Stimulated activated CD4-positive, alpha-beta T cell treated with anti-CD3 and anti-CD28 coated beads, Interleukin-4, amount 100 ng/mL, for 24 hours (primary cell): Measurements from ENCODE around the gene DBH.

Experiments
- DNase-seq: peaks from one replicate; pipeline ENCODE4 v3.0.0-alpha.2; 2020

DBH gene

DNA sequence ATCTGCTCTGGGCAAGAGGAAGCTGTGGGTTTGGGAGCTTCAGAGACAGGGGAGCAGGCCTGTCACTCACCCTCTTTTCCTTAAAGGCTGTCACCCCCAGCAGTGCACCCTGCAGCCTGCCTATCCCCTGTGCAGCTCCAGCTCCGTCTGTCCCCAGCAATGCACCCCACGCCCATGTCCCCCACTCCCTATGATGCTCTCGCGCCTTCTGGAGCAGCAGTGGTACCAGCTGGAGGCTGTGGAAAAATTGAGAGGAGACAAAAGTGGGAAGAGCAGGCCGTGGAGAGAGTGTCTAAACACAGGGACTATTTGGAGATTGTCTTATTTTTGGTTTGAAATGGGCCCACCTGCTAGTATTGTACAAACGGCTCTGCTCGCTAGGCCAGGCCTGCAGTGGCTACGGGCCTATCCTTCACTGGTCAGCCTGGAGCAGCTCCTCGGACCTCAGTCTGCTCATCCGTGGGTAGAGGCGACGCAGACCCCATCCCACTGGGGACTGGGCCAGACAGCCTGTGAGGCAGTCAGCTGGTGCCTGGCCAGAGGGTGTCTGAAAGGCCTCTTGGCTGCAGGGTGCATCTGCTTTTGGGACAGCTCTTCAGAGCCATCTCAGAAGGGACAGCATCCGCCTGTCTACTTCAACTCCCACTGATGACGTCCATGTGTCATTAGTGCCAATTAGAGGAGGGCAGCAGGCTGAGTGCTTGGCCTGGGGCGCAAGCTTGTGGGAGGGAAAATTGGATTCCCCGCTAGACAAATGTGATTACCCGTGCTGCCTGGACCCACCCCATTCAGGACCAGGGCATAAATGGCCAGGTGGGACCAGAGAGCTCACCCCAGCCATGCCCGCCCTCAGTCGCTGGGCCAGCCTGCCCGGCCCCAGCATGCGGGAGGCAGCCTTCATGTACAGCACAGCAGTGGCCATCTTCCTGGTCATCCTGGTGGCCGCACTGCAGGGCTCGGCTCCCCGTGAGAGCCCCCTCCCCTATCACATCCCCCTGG is at the start of gene DBH:
DBH (plus strand) TSS at position 831 of the 999 bp plus-strand sequence; CDS start at position 840, 9 bp downstream.
- no peak for DNase-seq

GRCh38 chr9:133587051-133587450 is 49.1 kb upstream of the DBH start:
- DNase-seq = no peak

DNA sequence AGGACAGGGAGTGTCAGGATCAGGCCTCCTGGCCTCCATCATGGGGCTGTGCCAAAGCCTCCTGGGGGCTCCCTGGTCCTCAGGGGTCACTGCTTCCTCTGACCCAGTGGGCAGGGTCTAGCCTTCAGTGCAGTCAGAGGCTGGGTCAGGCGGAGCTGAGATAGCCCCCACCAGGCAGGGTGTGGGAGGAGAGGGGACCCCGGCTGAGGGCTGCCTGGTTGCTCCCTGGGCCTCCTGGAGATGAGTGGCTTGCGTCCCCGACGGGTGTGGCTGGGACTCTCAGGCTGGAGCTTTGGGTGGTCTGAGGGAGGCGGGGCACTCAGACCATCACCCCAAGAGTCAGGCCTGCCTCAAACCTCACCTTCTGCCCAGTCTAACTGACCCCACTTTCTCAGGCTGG is 48.7 kb upstream of the DBH start:
- DNase-seq = no peak

GRCh38 chr9:133589454-133590227 is 46.5 kb upstream of the DBH start:
- peak; percentile 49 for DNase-seq

GRCh38 chr9:133590231-133590855 is 45.8 kb upstream of the DBH start:
- no peak for DNase-seq

DNA sequence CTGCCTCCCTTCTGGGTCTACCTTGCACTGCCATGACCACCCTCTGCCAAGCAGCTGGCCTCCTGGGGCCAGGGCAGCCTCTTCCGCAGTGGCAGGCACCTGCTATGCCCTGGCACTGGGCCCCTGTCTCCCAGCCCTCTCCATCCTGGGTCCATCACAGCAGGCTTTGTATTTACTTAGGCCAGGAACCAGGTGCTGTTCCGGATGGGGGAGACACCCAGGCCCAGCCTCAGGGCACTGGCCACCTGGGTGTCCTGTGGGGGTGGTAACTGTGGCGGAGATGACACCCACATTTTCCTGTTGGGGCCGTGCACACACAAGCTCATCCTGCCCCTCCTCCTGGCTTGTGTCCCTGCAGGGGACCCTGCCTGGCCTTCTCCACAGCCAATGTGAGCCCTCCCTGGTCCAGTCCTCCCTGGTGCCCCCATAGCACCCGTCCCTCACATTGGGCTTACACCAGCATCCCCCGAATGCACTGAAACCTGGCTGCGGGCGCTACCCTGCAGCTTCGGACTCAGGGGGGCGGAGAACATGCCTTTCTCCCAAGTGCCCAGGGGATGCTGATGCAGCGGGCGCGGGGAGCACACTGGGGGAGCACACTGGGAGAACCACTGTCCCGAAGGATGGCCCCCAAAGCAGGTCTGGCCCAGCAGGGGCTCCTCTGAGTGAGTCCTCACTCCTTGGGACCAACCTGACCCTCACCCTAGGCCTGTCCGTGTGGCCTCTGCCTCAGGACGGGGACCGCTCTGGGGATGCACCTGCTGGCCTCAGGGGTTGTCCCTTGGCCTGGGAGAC is 44.9 kb upstream of the DBH start:
- no peak for DNase-seq

GRCh38 chr9:133591985-133592384 is 44.2 kb upstream of the DBH start:
- DNase-seq = no peak

- DNase-seq = no peak
Measured at GRCh38 chr9:133592731-133593409, 43.3 kb upstream of the DBH start.

- DNase-seq = no peak
Measured at GRCh38 chr9:133593587-133594253, 42.4 kb upstream of the DBH start.

GRCh38 chr9:133594310-133594709 is 41.9 kb upstream of the DBH start:
- DNase-seq = no peak

- no peak for DNase-seq
Measured at GRCh38 chr9:133595910-133596309, 40.3 kb upstream of the DBH start.

DNA sequence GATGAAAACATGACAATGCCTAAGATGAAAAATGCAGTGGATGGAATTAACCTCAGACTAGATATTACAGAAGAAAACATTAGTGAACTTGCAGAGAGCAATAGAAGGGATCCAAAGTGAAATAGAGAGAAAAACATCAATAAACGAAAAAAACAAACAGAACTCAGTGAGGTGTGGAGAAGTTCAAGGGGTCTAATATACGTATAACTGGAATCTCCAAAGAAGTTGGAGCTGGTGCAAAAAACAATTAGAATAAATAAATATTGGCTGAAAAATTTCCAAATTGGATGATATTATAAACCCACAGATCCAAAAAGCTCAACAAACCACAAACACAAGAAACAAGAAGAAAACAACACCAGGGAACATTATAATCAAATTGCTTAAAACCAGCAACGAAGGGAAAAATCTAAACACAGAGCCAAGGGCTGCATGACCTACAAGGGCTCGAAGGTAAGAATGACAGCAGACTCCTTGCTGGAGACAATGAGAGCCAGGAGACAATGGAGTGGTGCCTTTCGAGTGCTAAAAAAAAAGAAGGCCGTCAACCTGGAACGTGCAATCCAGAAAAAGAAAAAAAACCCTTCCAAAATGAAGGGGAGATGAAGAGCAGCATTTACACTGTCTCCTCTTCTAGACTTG is 38.7 kb upstream of the DBH start:
- no peak for DNase-seq

- no peak for DNase-seq
Measured at GRCh38 chr9:133598978-133599377, 37.2 kb upstream of the DBH start.

DNA sequence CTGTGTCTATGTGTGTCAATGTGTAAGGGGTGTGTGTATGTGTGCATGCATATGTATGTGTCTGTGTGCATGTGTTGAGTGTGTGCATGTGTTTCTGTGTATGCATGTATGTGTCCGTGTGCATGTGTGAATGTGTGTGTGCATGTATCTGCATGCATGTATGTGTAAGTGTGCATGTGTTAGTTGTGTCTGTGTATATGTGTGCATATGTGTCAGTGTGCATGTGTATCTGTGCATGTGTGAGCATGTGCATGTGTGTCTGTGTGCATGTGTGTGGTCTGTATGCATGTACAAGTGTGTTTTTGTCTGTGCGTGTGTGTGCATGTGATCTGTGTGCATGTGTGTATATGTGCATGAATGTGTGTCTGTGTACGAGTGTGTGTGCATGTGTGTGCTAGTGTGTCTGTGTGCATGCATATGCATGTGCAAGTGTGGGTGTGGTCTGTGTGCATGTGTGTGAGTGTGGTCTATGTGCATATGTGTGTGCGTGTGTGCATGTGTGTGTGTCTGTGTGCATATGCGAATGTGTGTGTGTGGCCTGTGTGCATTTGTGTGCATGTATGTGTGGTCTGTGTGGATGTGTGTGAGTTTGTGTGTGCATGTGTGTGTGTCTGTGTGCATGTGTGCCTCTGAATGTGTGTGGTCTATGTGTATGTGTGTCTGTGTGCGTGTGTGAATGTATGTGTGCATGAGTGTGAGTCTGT is 36.5 kb upstream of the DBH start:
- no peak for DNase-seq

DNA sequence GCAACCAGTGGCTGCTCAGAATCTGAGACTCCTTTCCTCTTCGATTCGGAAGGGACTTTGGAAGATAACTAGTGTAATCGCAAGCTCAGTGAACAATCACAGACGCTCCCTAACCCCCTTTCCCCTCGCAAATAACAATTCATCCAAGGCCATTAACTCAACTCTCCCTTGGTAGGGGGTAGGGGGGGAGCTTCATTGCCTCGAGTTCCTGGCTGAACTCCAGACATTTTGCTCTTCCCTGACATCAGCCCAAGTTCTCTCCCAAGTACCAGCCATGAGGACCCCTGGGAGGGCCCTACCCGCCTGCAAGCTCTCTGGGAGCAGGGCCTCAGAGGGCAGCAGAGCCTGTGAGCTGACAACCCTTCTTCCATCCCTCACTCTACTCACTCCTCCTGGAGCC is 35.4 kb upstream of the DBH start:
- DNase-seq = no peak

DNA sequence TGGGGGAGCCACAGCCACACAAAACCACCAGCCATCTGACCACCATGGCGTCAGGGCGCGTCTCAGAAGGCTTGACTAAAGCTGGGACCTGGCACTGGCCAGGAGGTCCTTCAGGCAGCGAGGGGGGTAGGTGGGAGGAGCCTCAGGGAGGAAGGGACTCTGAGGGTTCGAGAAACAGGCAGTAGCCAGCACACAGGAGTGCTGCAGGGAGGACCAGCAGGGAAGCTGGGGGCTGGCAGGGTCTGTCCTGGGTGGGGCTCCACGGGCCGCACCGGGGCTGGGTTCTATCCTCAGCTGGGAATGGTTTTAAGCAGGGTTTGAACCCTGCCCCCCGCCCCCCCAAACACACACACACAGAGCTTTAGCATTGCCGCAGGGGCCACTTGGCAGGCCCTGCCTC is 34.4 kb upstream of the DBH start:
- no peak for DNase-seq

- DNase-seq = no peak
Measured at GRCh38 chr9:133602277-133602676, 33.9 kb upstream of the DBH start.

GRCh38 chr9:133603135-133603927 is 32.8 kb upstream of the DBH start:
- DNase-seq = no peak

GRCh38 chr9:133604214-133604613 is 31.9 kb upstream of the DBH start:
- DNase-seq = no peak
